22Rv1 (cell line): ENCODE measurements around the gene HYDIN.

Experiments used
- ZFX ChIP-seq: fragments of 450-650 bp; IDR thresholded peaks from 2 replicates; pipeline ENCODE4 v1.6.1; 2017; ENCODE audit warnings: antibody characterized with exemption, borderline replicate concordance
- TF ChIP-seq, protein P1 (sequence below): fragments of 450-650 bp; IDR thresholded peaks from 2 replicates; pipeline ENCODE4 v1.5.1; 2017; ENCODE audit warnings: mild to moderate bottlenecking

DNA sequence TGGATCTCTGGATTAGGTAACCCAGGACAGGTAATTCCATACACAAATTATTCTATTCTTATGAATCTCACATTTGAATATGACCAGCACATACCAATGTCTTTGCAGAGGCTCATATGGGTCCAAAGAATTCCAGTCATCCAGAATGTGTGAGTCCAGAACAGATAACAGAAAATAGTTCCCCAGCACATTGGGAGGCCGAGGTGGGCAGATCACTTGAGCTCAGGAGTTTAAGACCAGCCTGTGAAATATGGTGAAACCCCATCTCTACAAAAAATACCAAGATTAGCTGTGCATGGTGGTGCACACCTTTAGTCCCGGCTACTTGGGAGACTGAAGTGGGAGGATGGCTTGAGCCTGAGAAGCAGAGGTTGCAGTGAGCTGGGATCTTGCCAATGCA lies 26.9 kb downstream of the HYDIN start:
- no peak for TF ChIP-seq ZFX
- TF ChIP-seq, protein P1, sequence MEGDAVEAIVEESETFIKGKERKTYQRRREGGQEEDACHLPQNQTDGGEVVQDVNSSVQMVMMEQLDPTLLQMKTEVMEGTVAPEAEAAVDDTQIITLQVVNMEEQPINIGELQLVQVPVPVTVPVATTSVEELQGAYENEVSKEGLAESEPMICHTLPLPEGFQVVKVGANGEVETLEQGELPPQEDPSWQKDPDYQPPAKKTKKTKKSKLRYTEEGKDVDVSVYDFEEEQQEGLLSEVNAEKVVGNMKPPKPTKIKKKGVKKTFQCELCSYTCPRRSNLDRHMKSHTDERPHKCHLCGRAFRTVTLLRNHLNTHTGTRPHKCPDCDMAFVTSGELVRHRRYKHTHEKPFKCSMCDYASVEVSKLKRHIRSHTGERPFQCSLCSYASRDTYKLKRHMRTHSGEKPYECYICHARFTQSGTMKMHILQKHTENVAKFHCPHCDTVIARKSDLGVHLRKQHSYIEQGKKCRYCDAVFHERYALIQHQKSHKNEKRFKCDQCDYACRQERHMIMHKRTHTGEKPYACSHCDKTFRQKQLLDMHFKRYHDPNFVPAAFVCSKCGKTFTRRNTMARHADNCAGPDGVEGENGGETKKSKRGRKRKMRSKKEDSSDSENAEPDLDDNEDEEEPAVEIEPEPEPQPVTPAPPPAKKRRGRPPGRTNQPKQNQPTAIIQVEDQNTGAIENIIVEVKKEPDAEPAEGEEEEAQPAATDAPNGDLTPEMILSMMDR: no peak
